Gastrocnemius medialis (tissue), 4 donors: Measurements from ENCODE around the gene NRARP. TPM values are rescaled to one million over a fixed set of nuclear protein-coding genes. Genes with fewer than 3 reads are reported as not detected.

Experiments
- ATAC-seq, 2 donors: fragments of 150-250 bp; one replicate each; pipeline ENCODE4 v1.9.1; 2016
- DNase-seq, 2 donors: peaks; one replicate each; pipeline ENCODE4 v3.0.0-alpha.2; 2019
- H3K27ac ChIP-seq, 4 donors: fragments of 200-600 bp; sonication (generic); 1 replicate in 1 of 4; 2 replicates in 3 of 4; pipeline ENCODE4 v1.5.1; 2016 to 2018; ENCODE audit warnings: mild to moderate bottlenecking in 2 of 4, moderate library complexity in 1 of 4
- H3K27me3 ChIP-seq, 3 donors: fragments of 200-600 bp; sonication (generic) in 2 of 3; 1 replicate in 1 of 3; 2 replicates in 2 of 3; pipeline versions ENCODE4 v1.5.1 to v1.6.0; 2016 to 2019; ENCODE audit warnings: mild to moderate bottlenecking in 1 of 3, moderate library complexity in 1 of 3
- H3K36me3 ChIP-seq, 2 donors: fragments of 200-600 bp; sonication (generic) in 1 of 2; one replicate each; pipeline ENCODE4 v1.5.1; 2017 to 2018
- H3K4me1 ChIP-seq, 2 donors: fragments of 200-600 bp; sonication (generic) in 1 of 2; one replicate each; pipeline ENCODE4 v1.5.1; 2016 to 2017; ENCODE audit warnings: mild to moderate bottlenecking in 2 of 2
- H3K4me3 ChIP-seq, 4 donors: fragments of 200-600 bp; sonication (generic) in 3 of 4; 1 replicate in 1 of 4; 2 replicates in 3 of 4; pipeline ENCODE4 v1.5.1; 2016 to 2019; ENCODE audit warnings: mild to moderate bottlenecking in 2 of 4
- H3K9me3 ChIP-seq, 3 donors: fragments of 200-600 bp; sonication (generic) in 2 of 3; 1 replicate in 1 of 3; 2 replicates in 2 of 3; pipeline ENCODE4 v1.5.1; 2016 to 2019
- CTCF ChIP-seq, 5 experiments: fragments of 450-650 bp in 3 of 5; fragments of 200-600 bp in 2 of 5; sonication (generic) in 2 of 5; IDR thresholded peaks in 4 of 5; conservative IDR thresholded peaks in 1 of 5; 1 replicate in 4 of 5; 2 replicates in 1 of 5; pipeline ENCODE4 v1.5.1; 2016 to 2019; ENCODE audit warnings: antibody characterized with exemption in 5 of 5, mild to moderate bottlenecking in 3 of 5, moderate library complexity in 3 of 5
- POLR2A ChIP-seq, 2 donors: fragments of 450-650 bp; IDR thresholded peaks; one replicate each; pipeline ENCODE4 v1.6.1; 2017; ENCODE audit warnings: antibody characterized with exemption in 2 of 2, mild to moderate bottlenecking in 2 of 2, moderate library complexity in 2 of 2
- in situ Hi-C, 4 donors: fragments of 200-750 bp; cut with MboI; loops; one replicate each; pipeline versions ENCODE4 v1.15.0 to v1.8.0; 2017; ENCODE audit warnings: low sequenced_read_pairs in 4 of 4
- intact Hi-C: fragments of 100-400 bp; cut with DNase I; formaldehyde crosslinking; loops from one replicate; pipeline ENCODE4 v1.15.1; 2023; ENCODE audit warnings: low total_unique reads
- total RNA-seq, 4 donors: library from RNA; depleted of rRNA; stranded (reverse); fragments of >200 nt; gene quantifications; one replicate each; pipeline versions ENCODE4 v1.1.0 to v1.2.3, GENCODE V29; 2016

Gene NRARP
- total RNA-seq, 4 donors from 2014 or later, result 1.9 to 5.4 (median 3.4) TPM

- in situ Hi-C loops (no loop called here), intact Hi-C loops (loop anchor here (5.0 kb wide), 1 partner anchor 45 kb away; the partner anchor contains the start of gene RNF208)
- Histone ChIP-seq H3K9me3 (no peaks in the 10 kb centered on the region), H3K4me3 (no peak overlapping the region), H3K36me3 (peaks cover 0 to 30% of the 10 kb centered on the region in 2 donors), H3K27ac (peak overlapping the region in 3 of 4 donors; percentile 31 to 94 (median 88)), H3K4me1 (peaks cover 24 to 27% of the 10 kb centered on the region in 2 donors), H3K27me3 (no peaks in the 10 kb centered on the region)
- DNase-seq (no peak), ATAC-seq (no peak)
- no peak for TF ChIP-seq POLR2A (IDR thresholded peaks at IDR 0.05)
- no peak for TF ChIP-seq CTCF (IDR thresholded peaks at IDR 0.05 in 4 of 5, conservative IDR thresholded peaks at IDR 0.05 in 1 of 5)
Measured at GRCh38 chr9:137266585-137267453, 35.3 kb downstream of the NRARP start.

GRCh38 chr9:137266162-137266527 is 35.9 kb downstream of the NRARP start:
- no peak overlapping the region for H3K4me3 ChIP-seq
- no peak for TF ChIP-seq CTCF (IDR thresholded peaks at IDR 0.05 in 4 of 5, conservative IDR thresholded peaks at IDR 0.05 in 1 of 5)
- no peak for TF ChIP-seq POLR2A (IDR thresholded peaks at IDR 0.05)
- no peaks in the 10 kb centered on the region for H3K27me3 ChIP-seq
- ATAC-seq (no peak), DNase-seq (no peak)
- in situ Hi-C loops (no loop called here), intact Hi-C loops (loop anchor here (5.0 kb wide), 1 partner anchor 44 kb away; the partner anchor contains the start of gene RNF208)
- no peaks in the 10 kb centered on the region for H3K9me3 ChIP-seq
- H3K4me1 ChIP-seq, result peaks cover 24 to 27% of the 10 kb centered on the region in 2 donors
- H3K27ac ChIP-seq, result peak overlapping the region in 2 of 4 donors; percentile 3 to 31
- peaks cover 0 to 30% of the 10 kb centered on the region in 2 donors for H3K36me3 ChIP-seq

GRCh38 chr9:137265496-137266161 is 36.4 kb downstream of the NRARP start:
- Histone ChIP-seq H3K27ac (peak overlapping the region in 2 of 4 donors; percentile 28 to 31), H3K36me3 (peaks cover 0 to 30% of the 10 kb centered on the region in 2 donors), H3K4me3 (no peak overlapping the region), H3K27me3 (no peaks in the 10 kb centered on the region), H3K9me3 (no peaks in the 10 kb centered on the region), H3K4me1 (peaks cover 24 to 27% of the 10 kb centered on the region in 2 donors)
- in situ Hi-C loops, result no loop called here
- TF ChIP-seq CTCF (IDR thresholded peaks at IDR 0.05 in 4 of 5, conservative IDR thresholded peaks at IDR 0.05 in 1 of 5), result no peak
- no peak for DNase-seq
- ATAC-seq, result no peak
- intact Hi-C loops, result loop anchor here (5.0 kb wide), 1 partner anchor 43 kb away; the partner anchor contains the start of gene RNF208

GRCh38 chr9:137264067-137264466 is 38.0 kb downstream of the NRARP start:
- Histone ChIP-seq H3K9me3 (no peaks in the 10 kb centered on the region), H3K27ac (no peak overlapping the region), H3K27me3 (no peaks in the 10 kb centered on the region), H3K36me3 (peaks cover 0 to 34% of the 10 kb centered on the region in 2 donors), H3K4me1 (peaks cover 15 to 19% of the 10 kb centered on the region in 2 donors), H3K4me3 (no peak overlapping the region)
- intact Hi-C loops, result no loop called here
- TF ChIP-seq CTCF (IDR thresholded peaks at IDR 0.05 in 4 of 5, conservative IDR thresholded peaks at IDR 0.05 in 1 of 5), result no peak
- no peak for ATAC-seq
- in situ Hi-C loops, result no loop called here
- no peak for DNase-seq
